ENCODE data around the gene ITGB5. TPM values are rescaled to one million over a fixed set of nuclear protein-coding genes. Genes with fewer than 3 reads are reported as not detected.

The ITGB5 gene
- polyA plus RNA-seq, 4 donors = 84.1 to 114 (median 94.0) TPM

Other genes with a start within 250 kb of the ITGB5 start
- gene UMPS, start 156.9 kb downstream of the ITGB5 start, polyA plus RNA-seq (ENCODE audit: insufficient read length in 4 of 4) = 10 to 100 TPM; 43.5 to 51.8 (median 49.3) TPM
- under 1 TPM in 1 of 4 donors, not detected in 3; 0.16 TPM for gene MUC13, start 47.4 kb upstream of the ITGB5 start, polyA plus RNA-seq (ENCODE audit: insufficient read length in 4 of 4)
- 10 to 100 TPM; 24.5 to 30.5 (median 29.1) TPM for gene HEG1, start 168.6 kb upstream of the ITGB5 start, polyA plus RNA-seq (ENCODE audit: insufficient read length in 4 of 4)

All from left renal cortex interstitium (tissue), 4 donors.